Mucosa of stomach (tissue), 1 donor: ENCODE results near the gene GNG3.
A peak's percentile ranks its signal among the peaks of the same experiment; 100 is the strongest.

Source experiments
- H3K27me3 ChIP-seq: one replicate; pipeline ENCODE4 v1.7.0; 2013; ENCODE audit warnings: mild to moderate bottlenecking, low read length; ENCODE audit not compliant: control insufficient read depth, insufficient read depth
- H3K36me3 ChIP-seq: one replicate; pipeline ENCODE4 v1.7.0; 2013; ENCODE audit warnings: low read length; ENCODE audit not compliant: control insufficient read depth, insufficient read depth
- H3K4me1 ChIP-seq: one replicate; pipeline ENCODE4 v1.7.0; 2013; ENCODE audit warnings: mild to moderate bottlenecking, low read length; ENCODE audit not compliant: control insufficient read depth, insufficient read depth
- H3K4me3 ChIP-seq: one replicate; pipeline ENCODE4 v1.7.0; 2013; ENCODE audit warnings: low read length
- H3K9ac ChIP-seq: one replicate; pipeline ENCODE4 v1.7.0; 2013; ENCODE audit warnings: mild to moderate bottlenecking, low read length, moderate library complexity
- H3K9me3 ChIP-seq: one replicate; pipeline ENCODE4 v1.7.0; 2013; ENCODE audit warnings: mild to moderate bottlenecking, low read length, moderate library complexity; ENCODE audit not compliant: control insufficient read depth
- donor health status: Pancreatic carcinoma.

GNG3 gene

GRCh38 chr11:62712276-62712812, 4.9 kb downstream of the GNG3 start:
- Histone ChIP-seq H3K9ac (peak overlapping the region; percentile 38), H3K4me1 (peaks cover 46% of the 10 kb centered on the region), H3K27me3 (no peaks in the 10 kb centered on the region), H3K36me3 (peaks cover 17% of the 10 kb centered on the region), H3K9me3 (no peaks in the 10 kb centered on the region), H3K4me3 (no peak overlapping the region)

- Histone ChIP-seq H3K4me1 (peaks cover 46% of the 10 kb centered on the region), H3K9ac (peak overlapping the region; percentile 38)
These were observed 5.4 kb downstream of the GNG3 start for GRCh38 chr11:62712861-62713260.

GRCh38 chr11:62713343-62713742, 5.9 kb downstream of the GNG3 start:
- peak overlapping the region; percentile 38 for H3K9ac ChIP-seq
- no peak overlapping the region for H3K4me3 ChIP-seq
- peaks cover 43% of the 10 kb centered on the region for H3K4me1 ChIP-seq
- H3K27me3 ChIP-seq, result no peaks in the 10 kb centered on the region
- no peaks in the 10 kb centered on the region for H3K9me3 ChIP-seq
- peaks cover 17% of the 10 kb centered on the region for H3K36me3 ChIP-seq

More at GRCh38 chr11:62712861-62713260, 5.4 kb downstream of the GNG3 start:
- Histone ChIP-seq H3K9me3 (no peaks in the 10 kb centered on the region), H3K27me3 (no peaks in the 10 kb centered on the region), H3K4me3 (no peak overlapping the region), H3K36me3 (peaks cover 17% of the 10 kb centered on the region)

GRCh38 chr11:62715150-62716130, 8.0 kb downstream of the GNG3 start:
- no peak overlapping the region for H3K9ac ChIP-seq
- peaks cover 30% of the 10 kb centered on the region for H3K4me1 ChIP-seq
- peaks cover 16% of the 10 kb centered on the region for H3K36me3 ChIP-seq
- no peak overlapping the region for H3K4me3 ChIP-seq
- H3K27me3 ChIP-seq, result no peaks in the 10 kb centered on the region
- H3K9me3 ChIP-seq, result no peaks in the 10 kb centered on the region

- no peaks in the 10 kb centered on the region for H3K9me3 ChIP-seq
- no peaks in the 10 kb centered on the region for H3K27me3 ChIP-seq
- H3K9ac ChIP-seq, result no peak overlapping the region
- H3K4me3 ChIP-seq, result no peak overlapping the region
- peaks cover 15% of the 10 kb centered on the region for H3K36me3 ChIP-seq
- peaks cover 27% of the 10 kb centered on the region for H3K4me1 ChIP-seq
These were observed 8.7 kb downstream of the GNG3 start for GRCh38 chr11:62716206-62716605.

- H3K27me3 ChIP-seq, result no peaks in the 10 kb centered on the region
- no peak overlapping the region for H3K9ac ChIP-seq
- peaks cover 27% of the 10 kb centered on the region for H3K4me1 ChIP-seq
- H3K4me3 ChIP-seq, result no peak overlapping the region
- H3K36me3 ChIP-seq, result peaks cover 20% of the 10 kb centered on the region
- no peaks in the 10 kb centered on the region for H3K9me3 ChIP-seq
These were observed 9.3 kb downstream of the GNG3 start for GRCh38 chr11:62716816-62717215.

GRCh38 chr11:62719302-62719978, 12.0 kb downstream of the GNG3 start:
- Histone ChIP-seq H3K4me3 (no peak overlapping the region), H3K9me3 (no peaks in the 10 kb centered on the region), H3K27me3 (no peaks in the 10 kb centered on the region), H3K9ac (no peak overlapping the region), H3K4me1 (peaks cover 14% of the 10 kb centered on the region), H3K36me3 (peaks cover 35% of the 10 kb centered on the region)

GRCh38 chr11:62721994-62722393, 14.5 kb downstream of the GNG3 start:
- Histone ChIP-seq H3K4me3 (no peak overlapping the region), H3K4me1 (peaks cover 10% of the 10 kb centered on the region), H3K9me3 (no peaks in the 10 kb centered on the region), H3K27me3 (no peaks in the 10 kb centered on the region), H3K36me3 (peaks cover 27% of the 10 kb centered on the region), H3K9ac (no peak overlapping the region)

GRCh38 chr11:62724171-62724570, 16.7 kb downstream of the GNG3 start:
- Histone ChIP-seq H3K9me3 (no peaks in the 10 kb centered on the region), H3K27me3 (no peaks in the 10 kb centered on the region), H3K4me3 (no peak overlapping the region), H3K4me1 (peaks cover 10% of the 10 kb centered on the region), H3K9ac (peak overlapping the region; percentile 73), H3K36me3 (peaks cover 25% of the 10 kb centered on the region)

- H3K36me3 ChIP-seq, result peaks cover 25% of the 10 kb centered on the region
- H3K9me3 ChIP-seq, result no peaks in the 10 kb centered on the region
- peak overlapping the region; percentile 76 for H3K4me3 ChIP-seq
- H3K9ac ChIP-seq, result peak overlapping the region; percentile 73
- H3K27me3 ChIP-seq, result no peaks in the 10 kb centered on the region
- peaks cover 16% of the 10 kb centered on the region for H3K4me1 ChIP-seq
These were observed 18.2 kb downstream of the GNG3 start for GRCh38 chr11:62725646-62726045.

GRCh38 chr11:62726156-62726914, 18.9 kb downstream of the GNG3 start:
- Histone ChIP-seq H3K9ac (peak overlapping the region; percentile 73), H3K36me3 (peaks cover 21% of the 10 kb centered on the region), H3K9me3 (no peaks in the 10 kb centered on the region), H3K4me1 (peaks cover 16% of the 10 kb centered on the region), H3K4me3 (peak overlapping the region; percentile 76), H3K27me3 (no peaks in the 10 kb centered on the region)
